Tibial nerve (tissue), 4 donors: ENCODE results near the gene TMEM219. TPM values are rescaled to one million over a fixed set of nuclear protein-coding genes. Genes with fewer than 3 reads are reported as not detected.

ENCODE experiments used
- DNase-seq, 2 donors: peaks; one replicate each; pipeline ENCODE4 v3.0.0-alpha.2; 2019; ENCODE audit warnings: low spot score in 2 of 2
- H3K27ac ChIP-seq, 4 donors: fragments of 200-600 bp; sonication (generic) in 3 of 4; one replicate each; pipeline ENCODE4 v1.5.1; 2017 to 2019; ENCODE audit warnings: mild to moderate bottlenecking in 1 of 4
- H3K27me3 ChIP-seq, 2 donors: fragments of 200-600 bp; sonication (generic) in 1 of 2; one replicate each; pipeline versions ENCODE4 v1.5.1 to v1.6.0; 2017 to 2019
- H3K36me3 ChIP-seq, 3 donors: fragments of 200-600 bp; sonication (generic); one replicate each; pipeline ENCODE4 v1.5.1; 2018 to 2019
- H3K4me1 ChIP-seq, 4 donors: fragments of 200-600 bp; sonication (generic) in 3 of 4; one replicate each; pipeline ENCODE4 v1.5.1; 2017 to 2019
- H3K4me3 ChIP-seq, 4 donors: fragments of 200-600 bp; sonication (generic) in 3 of 4; one replicate each; pipeline ENCODE4 v1.5.1; 2017 to 2019; ENCODE audit warnings: mild to moderate bottlenecking in 1 of 4, moderate library complexity in 1 of 4
- H3K9me3 ChIP-seq, 4 donors: fragments of 200-600 bp; sonication (generic) in 3 of 4; one replicate each; pipeline ENCODE4 v1.5.1; 2017 to 2019
- CTCF ChIP-seq, 5 experiments: fragments of 200-600 bp in 3 of 5; fragments of 450-650 bp in 2 of 5; sonication (generic) in 3 of 5; IDR thresholded peaks; one replicate each; pipeline ENCODE4 v1.5.1; 2016 to 2019; ENCODE audit warnings: antibody characterized with exemption in 5 of 5, mild to moderate bottlenecking in 3 of 5, moderate library complexity in 2 of 5
- EP300 ChIP-seq, 2 donors: sonication (generic); formaldehyde crosslinking; IDR thresholded peaks; one replicate each; pipeline ENCODE4 v1.6.1; 2017; ENCODE audit warnings: antibody characterized with exemption in 2 of 2, mild to moderate bottlenecking in 1 of 2
- POLR2A ChIP-seq, 2 donors: fragments of 450-650 bp; IDR thresholded peaks; one replicate each; pipeline ENCODE4 v1.6.1; 2017; ENCODE audit warnings: antibody characterized with exemption in 2 of 2, mild to moderate bottlenecking in 2 of 2, moderate library complexity in 2 of 2
- WGBS, 2 donors: methylation state at CpG; one replicate each; pipeline ENCODE4 v1.1.5; 2018; 5-methylcytosine and 5-hydroxymethylcytosine counted together
- total RNA-seq, 4 donors: library from RNA; depleted of rRNA; stranded (reverse); fragments of >200 nt; gene quantifications; one replicate each; pipeline ENCODE4 v1.1.0, GENCODE V29; 2016

TMEM219 gene
- total RNA-seq, 4 donors from 2014 or later, result 83.1 to 144 (median 103) TPM

DNA sequence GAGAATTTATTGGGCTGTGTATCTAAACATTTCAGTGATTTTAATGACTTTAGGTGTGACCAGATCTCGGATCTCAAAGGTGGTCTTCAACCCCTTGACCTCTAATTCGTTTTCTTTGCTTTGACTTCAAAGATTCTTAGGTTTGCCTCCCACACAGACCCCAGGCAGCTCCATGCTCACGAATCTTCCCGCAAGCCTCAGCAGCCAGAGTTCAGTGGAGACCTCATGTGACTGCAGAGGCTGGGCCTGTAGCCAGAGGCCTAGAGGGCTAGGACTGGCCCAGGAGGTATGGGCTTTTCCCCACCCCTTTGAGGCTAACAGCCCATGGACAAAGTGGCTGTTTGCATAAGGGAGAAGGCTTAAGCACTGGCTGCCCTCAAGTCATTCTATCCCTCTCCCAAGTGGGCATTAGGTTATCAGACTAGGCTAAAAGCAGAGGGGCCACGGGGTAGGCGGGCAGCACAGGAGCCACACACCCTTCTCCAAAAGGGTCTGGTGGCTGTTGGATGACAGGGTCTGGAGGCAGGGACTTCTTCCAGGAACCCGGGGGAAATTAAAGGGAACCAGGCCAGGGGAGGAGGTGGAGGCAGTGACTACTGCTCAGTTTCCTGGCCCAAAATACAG is 30.6 kb downstream of the TMEM219 start:
- peaks cover 6 to 68% (median 17%) of the 10 kb centered on the region in 3 donors for H3K36me3 ChIP-seq
- WGBS, 2 donors, result 45 to 58% methylated on average over 7 of the region's 7 CpGs

DNA sequence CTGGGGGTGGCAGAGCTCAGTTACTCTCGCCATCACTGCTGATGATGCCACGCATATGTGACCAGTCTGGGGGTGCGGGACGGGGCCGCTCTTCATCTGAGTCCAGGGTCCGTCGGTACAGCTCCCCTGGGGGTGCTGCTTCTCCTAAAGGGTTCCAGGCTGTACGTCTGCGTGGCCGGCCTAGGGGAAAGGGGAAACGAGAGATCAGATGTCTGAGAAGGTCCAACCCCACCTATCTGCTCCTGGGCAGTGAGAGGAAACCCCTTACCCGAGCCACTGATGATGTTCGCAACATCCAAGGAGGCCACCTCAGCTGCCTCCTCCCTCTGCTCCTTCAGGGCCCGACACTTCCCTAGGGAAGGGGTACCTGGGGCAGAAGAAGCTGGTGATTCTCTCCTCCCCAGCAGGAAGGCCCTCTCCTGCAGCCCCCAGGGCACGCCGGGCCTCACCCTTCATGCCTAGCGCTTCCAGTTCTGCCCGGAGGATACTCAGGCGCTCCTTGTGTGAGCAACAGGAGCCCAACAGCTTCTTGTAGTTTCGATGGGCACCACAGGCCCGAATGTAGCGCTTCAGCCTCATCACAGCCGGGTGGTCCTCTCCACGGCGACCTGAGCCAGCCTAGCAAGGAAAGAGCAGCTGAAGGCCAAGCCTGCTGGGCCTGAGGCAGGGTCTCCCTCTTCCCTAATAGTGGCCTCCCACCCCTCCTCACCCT is 31.5 kb downstream of the TMEM219 start:
- no peak overlapping the region for H3K4me3 ChIP-seq
- no peak for DNase-seq
- peaks cover 0 to 30% (median 13%) of the 10 kb centered on the region in 4 donors for H3K4me1 ChIP-seq
- H3K27ac ChIP-seq, result no peak overlapping the region
- H3K27me3 ChIP-seq, result no peaks in the 10 kb centered on the region
- no peaks in the 10 kb centered on the region for H3K9me3 ChIP-seq
- H3K36me3 ChIP-seq, result peaks cover 8 to 68% (median 14%) of the 10 kb centered on the region in 3 donors
- TF ChIP-seq EP300 (IDR thresholded peaks at IDR 0.05), result no peak
- no peak for TF ChIP-seq CTCF (IDR thresholded peaks at IDR 0.05)
- no peak for TF ChIP-seq POLR2A (IDR thresholded peaks at IDR 0.05)
- WGBS, 2 donors, result 87 to 88% methylated on average over 20 to 23 of the region's 25 CpGs

More for the DNA sequence above, 30.6 kb downstream of the TMEM219 start:
- no peak overlapping the region for H3K4me3 ChIP-seq
- DNase-seq, result no peak
- H3K9me3 ChIP-seq, result no peaks in the 10 kb centered on the region
- TF ChIP-seq EP300 (IDR thresholded peaks at IDR 0.05) (no peak), CTCF (IDR thresholded peaks at IDR 0.05) (no peak), POLR2A (IDR thresholded peaks at IDR 0.05) (no peak)
- no peak overlapping the region for H3K27ac ChIP-seq
- H3K27me3 ChIP-seq, result no peaks in the 10 kb centered on the region
- peaks cover 0 to 27% (median 13%) of the 10 kb centered on the region in 4 donors for H3K4me1 ChIP-seq

DNA sequence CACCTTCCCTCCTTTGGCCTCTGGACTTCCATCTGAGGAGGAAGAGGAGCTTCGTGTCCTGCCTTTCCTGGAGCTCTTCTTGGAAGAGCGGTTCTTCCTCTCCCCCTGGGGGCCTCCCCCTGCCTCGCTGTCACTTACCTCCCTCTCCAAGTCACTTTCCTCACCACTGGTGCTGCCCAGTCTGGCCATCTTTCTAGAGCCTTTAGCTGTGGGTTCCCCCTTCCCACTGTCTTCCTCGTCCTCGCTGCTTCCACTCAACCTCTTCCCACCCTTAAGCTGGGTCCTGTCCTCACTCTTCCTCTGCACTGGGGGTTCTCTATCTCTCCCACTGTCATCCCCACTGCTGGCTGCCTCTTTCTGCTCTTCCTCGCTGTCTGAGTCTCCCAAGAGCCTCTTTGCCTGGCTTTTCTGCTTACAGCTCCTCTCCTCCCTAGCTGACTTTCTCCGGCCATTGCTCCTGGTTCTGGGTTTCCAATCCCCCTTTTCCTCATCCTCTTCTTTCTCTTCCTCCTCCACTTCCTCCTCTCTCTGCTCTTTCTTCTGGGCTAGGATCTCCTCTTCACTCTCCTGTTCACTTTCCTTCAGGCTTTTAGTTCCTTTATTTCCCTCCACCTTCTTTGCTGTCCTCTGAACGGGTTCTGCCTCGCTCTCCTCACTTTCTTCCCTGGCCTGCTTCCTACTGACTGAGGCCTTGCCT is 32.2 kb downstream of the TMEM219 start:
- H3K36me3 ChIP-seq, result peaks cover 9 to 65% (median 14%) of the 10 kb centered on the region in 3 donors
- DNase-seq, result no peak
- no peaks in the 10 kb centered on the region for H3K27me3 ChIP-seq
- peak overlapping the region in 1 of 4 donors; percentile 79 for H3K4me3 ChIP-seq
- peak overlapping the region in 2 of 4 donors; percentile 8 to 100 for H3K27ac ChIP-seq
- no peaks in the 10 kb centered on the region for H3K9me3 ChIP-seq
- H3K4me1 ChIP-seq, result peaks cover 0 to 30% (median 13%) of the 10 kb centered on the region in 4 donors
- 82 to 83% methylated on average over 9 of the region's 9 CpGs for WGBS, 2 donors
- no peak for TF ChIP-seq CTCF (IDR thresholded peaks at IDR 0.05)
- no peak for TF ChIP-seq POLR2A (IDR thresholded peaks at IDR 0.05)
- no peak for TF ChIP-seq EP300 (IDR thresholded peaks at IDR 0.05)

- peak in 1 of 2 donors; percentile 39 for DNase-seq
Observed at GRCh38 chr16:29994600-29995323, 32.9 kb downstream of the TMEM219 start.

More at GRCh38 chr16:29994600-29995323, 32.9 kb downstream of the TMEM219 start:
- no peaks in the 10 kb centered on the region for H3K27me3 ChIP-seq
- WGBS, 2 donors, result 7 to 9% methylated on average over 16 to 24 of the region's 24 CpGs
- H3K27ac ChIP-seq, result peak overlapping the region; percentile 94 to 100 (median 96)
- no peaks in the 10 kb centered on the region for H3K9me3 ChIP-seq
- peaks cover 6 to 65% (median 14%) of the 10 kb centered on the region in 3 donors for H3K36me3 ChIP-seq
- H3K4me1 ChIP-seq, result peaks cover 0 to 30% (median 13%) of the 10 kb centered on the region in 4 donors
- H3K4me3 ChIP-seq, result peak overlapping the region; percentile 78 to 97 (median 82)
- TF ChIP-seq EP300 (IDR thresholded peaks at IDR 0.05) (no peak), CTCF (IDR thresholded peaks at IDR 0.05) (no peak)
